Colon (tissue), 2 donors: Measurements from ENCODE around the gene AHI1.
"Not testable (repeated sequence)": the region's sequence is repeated elsewhere in the genome, so short reads cannot be mapped to it uniquely, and the experiment has no call there.

Experiments
- FAIRE-seq: peaks from 2 replicates; lab custom pipeline; 2012; peaks lifted over from hg19 to GRCh38; lab: Jason Lieb, UNC
- donor health status: control.
- donor health status: control.

AHI1 gene

GRCh38 chr6:135260612-135261011 is 236.9 kb downstream of the AHI1 start:
- no peak for FAIRE-seq

GRCh38 chr6:135258970-135259369 is 238.6 kb downstream of the AHI1 start:
- no peak for FAIRE-seq

- no peak for FAIRE-seq
Observed at GRCh38 chr6:135257631-135258405, 239.7 kb downstream of the AHI1 start.

DNA sequence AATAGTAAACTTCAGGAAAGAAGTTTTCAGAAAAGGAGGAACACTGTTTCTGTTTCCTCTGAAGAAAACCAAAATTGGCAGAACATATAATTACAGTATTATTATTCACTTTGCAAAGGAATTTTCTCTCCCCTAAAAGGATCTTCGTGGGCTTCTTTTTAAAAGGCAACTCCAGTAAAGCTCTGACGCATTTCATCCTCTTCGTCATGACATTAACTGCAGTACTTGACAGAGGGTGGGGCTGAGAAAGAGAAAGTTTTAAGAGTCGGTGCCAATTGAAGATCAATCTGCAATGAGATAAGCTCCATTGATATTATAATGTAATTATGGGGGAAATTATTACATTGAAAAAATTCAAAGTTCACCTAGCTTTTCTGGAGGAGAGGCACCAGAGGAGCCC is 240.7 kb downstream of the AHI1 start:
- peak; percentile 10 for FAIRE-seq

- no peak for FAIRE-seq
Observed at GRCh38 chr6:135254471-135254870, 243.1 kb downstream of the AHI1 start.

- no peak for FAIRE-seq
Observed at GRCh38 chr6:135251498-135252441, 245.8 kb downstream of the AHI1 start.

- no peak for FAIRE-seq
Observed at GRCh38 chr6:135250751-135251497, 246.6 kb downstream of the AHI1 start.

DNA sequence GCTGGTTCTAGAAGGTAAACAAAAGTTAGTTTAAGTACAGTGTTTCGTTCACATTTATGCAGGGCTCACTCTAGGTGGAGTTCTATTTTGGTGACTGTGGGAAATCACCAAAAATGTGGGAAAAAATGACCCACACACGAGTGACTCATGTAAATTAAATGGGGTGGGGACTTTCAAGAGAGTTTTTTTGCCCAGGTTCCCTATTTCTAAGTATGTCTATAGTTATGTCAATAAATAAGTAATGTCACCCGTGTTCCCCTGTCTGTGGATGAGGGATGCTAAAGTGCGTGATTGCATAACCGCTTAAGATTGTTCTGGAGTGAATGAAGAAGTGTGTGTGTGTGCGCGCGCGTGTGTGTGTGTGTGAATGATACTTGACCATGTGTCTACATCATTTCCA is 247.3 kb downstream of the AHI1 start:
- no peak for FAIRE-seq

DNA sequence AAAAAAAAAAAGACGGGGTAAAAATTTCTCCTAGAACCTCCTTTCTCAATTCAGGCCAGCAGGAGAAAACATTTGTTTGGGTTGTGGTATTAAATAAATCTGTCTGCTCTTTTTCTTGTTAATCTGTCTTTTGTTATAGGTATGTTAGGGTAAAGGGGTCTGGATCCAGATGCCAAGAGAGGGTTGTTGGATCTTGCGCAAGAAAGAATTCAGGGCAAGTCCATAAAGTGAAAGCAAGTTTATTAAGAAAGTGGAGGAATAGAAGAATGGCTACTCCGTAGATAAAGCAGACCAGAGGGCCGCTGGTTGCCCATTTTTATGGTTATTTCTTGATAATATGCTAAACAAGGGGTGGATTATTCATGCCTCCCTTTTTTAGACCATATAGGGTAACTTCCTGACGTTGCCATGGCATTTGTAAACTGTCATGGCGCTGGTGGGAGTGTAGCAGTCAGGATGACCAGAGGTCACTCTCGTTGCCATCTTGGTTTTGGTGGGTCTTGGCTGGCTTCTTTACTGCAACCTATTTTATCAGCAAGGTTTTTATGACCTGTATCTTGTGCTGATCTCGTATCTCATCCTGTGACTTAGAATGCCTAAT is 251.0 kb downstream of the AHI1 start:
- not testable (repeated sequence) for FAIRE-seq

GRCh38 chr6:135244805-135245204 is 252.7 kb downstream of the AHI1 start:
- FAIRE-seq: no peak

DNA sequence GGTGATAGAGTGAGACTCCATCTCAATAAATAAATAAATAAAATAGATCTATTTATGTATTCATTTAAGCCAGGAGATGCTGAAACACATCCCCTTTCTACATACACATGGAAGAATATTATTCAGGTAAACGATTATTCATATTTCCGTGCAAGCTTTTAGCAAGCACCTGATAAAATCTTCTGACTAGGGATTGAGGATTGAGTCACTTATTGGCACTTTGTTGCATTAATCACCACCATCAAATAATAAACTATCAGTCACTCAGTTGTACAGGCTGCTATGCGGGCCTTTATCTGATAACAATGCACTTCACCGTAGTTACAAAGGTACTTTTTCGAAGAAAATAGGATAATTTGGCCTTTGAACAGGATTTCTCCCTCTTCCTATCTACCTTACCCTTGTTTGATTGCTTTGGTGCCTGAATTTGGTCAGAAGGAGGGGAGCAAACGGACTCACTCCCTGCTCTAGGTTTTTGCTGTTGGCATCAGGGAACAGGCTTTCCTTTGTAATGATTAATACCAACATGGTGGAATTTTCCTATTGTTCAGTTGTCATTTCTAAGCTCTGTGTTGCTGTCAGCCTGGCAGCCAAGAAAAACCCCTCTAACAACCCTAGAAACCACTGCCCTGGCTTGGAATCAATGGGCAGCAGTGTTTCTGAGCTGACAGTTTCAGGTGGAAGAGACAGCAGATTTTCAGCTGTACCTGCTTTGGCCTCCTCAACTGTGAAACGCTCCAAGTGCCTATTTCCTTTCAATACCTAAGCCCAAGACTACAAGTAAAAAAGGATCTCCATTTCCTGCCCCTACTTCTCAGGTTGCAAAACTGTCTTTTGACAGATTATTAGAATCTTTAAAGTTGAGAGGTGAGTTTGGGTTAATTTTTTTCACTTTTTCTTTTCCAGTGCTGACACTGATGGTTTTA is 253.4 kb downstream of the AHI1 start:
- no peak for FAIRE-seq

- no peak for FAIRE-seq
Observed at GRCh38 chr6:135240711-135241110, 256.8 kb downstream of the AHI1 start.

- FAIRE-seq: no peak
Observed at GRCh38 chr6:135236732-135237131, 260.8 kb downstream of the AHI1 start.

DNA sequence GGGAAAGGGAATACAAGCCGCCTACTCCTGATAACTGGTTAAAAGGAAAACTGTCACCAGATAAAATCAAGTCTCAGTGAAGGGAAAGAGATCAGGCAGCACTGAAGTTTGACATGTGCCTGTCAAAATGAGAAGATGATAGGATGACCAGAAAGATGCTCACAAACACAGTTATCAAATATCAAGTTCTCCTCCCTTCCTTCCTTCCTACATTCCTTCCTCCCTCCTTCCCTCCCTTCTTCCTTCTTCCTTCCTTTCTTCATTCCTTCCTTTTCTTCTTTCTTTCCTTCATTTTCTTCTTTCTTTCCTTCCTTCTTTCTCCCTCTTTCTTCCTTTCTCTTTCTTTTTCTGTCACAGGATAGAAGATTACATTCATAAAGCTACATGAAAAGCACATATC is 261.2 kb downstream of the AHI1 start:
- no peak for FAIRE-seq

- FAIRE-seq: no peak
Observed at GRCh38 chr6:135235716-135236115, 261.8 kb downstream of the AHI1 start.

DNA sequence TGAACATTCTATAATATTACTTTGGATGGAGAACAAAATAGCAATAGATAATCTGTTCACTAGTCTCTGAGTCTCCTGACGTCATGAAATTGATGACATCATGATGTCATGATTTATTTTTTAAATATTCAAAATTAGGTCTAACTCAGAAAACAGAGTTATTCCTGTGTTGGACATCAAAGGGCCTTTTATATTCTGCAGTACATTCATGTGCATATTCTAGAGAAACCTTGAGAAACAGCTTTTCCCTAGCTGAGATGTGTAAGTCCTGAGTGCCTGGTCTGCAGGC is 263.1 kb downstream of the AHI1 start:
- no peak for FAIRE-seq

DNA sequence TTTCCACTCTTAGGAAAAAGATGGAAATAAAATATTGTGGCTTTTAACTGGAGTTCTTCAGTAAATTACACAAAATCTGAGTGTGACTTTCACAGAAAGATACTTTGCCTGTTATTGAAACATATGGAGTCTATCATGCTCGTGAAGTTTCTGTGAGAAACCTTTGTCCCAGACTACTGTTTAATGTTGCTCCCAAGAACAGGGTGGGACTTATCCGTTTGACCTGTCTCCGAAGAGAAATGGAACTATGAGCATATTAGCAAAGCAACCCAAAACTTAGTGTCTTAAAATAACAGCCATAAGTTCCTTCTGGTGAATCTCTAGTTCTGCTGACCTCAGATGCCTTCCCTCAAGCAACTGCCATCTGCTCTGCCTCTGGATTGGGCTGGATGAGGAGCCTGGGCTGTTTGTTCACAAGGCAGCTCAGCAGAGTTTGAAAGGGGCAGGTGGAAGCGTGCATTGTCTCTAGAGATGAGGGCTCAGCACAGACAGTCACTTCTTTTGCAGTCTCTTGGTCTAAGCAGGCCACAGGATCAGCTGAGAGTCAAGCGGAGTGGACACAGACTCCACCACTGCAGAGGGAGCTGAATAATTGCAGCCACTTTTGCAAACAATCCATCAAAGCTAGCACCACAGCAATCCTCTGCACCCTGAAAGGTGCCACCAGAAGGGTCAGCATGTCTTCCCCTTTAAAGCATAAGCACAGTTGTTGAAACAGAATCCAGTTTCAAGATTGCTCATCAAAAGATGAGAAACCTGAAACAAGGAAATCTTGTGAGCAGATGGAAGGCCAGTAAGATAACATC is 263.7 kb downstream of the AHI1 start:
- no peak for FAIRE-seq
